ENCODE measurements around the gene ARHGEF17.

The ARHGEF17 gene

DNA sequence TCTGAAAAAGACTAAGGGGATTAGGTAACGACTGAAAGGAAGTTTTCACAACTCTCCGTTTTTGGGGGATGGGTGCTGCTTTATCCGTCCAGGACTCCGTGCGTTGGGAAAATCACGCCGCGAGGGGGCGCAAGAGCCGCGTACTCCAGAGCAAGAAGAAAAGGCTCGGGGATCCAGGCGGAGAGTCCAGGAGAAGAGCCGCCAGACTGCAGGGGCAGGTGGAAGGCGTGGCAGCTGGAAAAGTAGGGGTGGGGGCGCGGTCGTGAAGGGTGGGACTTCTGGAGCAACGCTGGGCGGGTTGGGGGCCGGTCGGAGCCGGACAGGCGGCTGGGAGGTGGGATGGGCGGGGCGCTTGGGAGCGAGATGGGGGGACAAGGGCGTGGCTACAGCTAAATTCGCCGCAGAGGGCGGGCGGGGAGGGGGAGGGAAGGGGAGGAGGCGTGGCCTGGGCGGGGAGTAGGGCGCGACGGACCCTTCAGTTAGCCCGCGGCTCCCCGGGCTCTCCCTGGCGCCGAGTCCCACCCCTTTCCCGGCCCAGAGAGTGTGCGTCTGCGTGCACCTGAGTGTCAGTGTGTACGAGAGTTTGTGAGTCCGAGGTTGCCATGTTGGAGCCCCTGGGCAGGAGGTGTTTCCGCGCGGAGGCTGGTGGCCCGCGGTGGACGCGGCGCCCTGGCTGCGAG lies 613 bp upstream of the ARHGEF17 start (continued):
- TF ChIP-seq, protein P1, sequence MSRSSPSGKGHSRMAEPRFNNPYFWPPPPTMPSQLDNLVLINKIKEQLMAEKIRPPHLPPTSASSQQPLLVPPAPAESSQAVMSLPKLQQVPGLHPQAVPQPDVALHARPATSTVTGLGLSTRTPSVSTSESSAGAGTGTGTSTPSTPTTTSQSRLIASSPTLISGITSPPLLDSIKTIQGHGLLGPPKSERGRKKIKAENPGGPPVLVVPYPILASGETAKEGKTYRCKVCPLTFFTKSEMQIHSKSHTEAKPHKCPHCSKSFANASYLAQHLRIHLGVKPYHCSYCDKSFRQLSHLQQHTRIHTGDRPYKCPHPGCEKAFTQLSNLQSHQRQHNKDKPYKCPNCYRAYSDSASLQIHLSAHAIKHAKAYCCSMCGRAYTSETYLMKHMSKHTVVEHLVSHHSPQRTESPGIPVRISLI (tag by site-specific recombination; IDR thresholded peaks at IDR 0.05), result no peak
- TF ChIP-seq SP2 (tag by site-specific recombination; IDR thresholded peaks at IDR 0.05), result peak; percentile 60
- TF ChIP-seq ZNF585B (tag by site-specific recombination; IDR thresholded peaks at IDR 0.05), result no peak
- no peak for TF ChIP-seq HOXA7 (CRISPR knock-in tag; IDR thresholded peaks at IDR 0.05; ENCODE audit: borderline replicate concordance)
- TF ChIP-seq ZFP41 (tag by site-specific recombination; IDR thresholded peaks at IDR 0.05; ENCODE audit: borderline replicate concordance), result no peak
- TF ChIP-seq OSR2 (tag by site-specific recombination; IDR thresholded peaks at IDR 0.05), result no peak
- TF ChIP-seq, protein P2, sequence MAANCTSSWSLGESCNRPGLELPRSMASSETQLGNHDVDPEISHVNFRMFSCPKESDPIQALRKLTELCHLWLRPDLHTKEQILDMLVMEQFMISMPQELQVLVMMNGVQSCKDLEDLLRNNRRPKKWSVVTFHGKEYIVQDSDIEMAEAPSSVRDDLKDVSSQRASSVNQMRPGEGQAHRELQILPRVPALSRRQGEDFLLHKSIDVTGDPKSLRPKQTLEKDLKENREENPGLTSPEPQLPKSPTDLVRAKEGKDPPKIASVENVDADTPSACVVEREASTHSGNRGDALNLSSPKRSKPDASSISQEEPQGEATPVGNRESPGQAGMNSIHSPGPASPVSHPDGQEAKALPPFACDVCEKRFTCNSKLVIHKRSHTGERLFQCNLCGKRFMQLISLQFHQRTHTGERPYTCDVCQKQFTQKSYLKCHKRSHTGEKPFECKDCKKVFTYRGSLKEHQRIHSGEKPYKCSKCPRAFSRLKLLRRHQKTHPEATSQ (tag by site-specific recombination; IDR thresholded peaks at IDR 0.05), result no peak
- no peak for TF ChIP-seq ZNF202 (tag by site-specific recombination; IDR thresholded peaks at IDR 0.05; ENCODE audit: borderline replicate concordance)
- TF ChIP-seq ZNF133 (tag by site-specific recombination; IDR thresholded peaks at IDR 0.05), result no peak
- TF ChIP-seq ZNF223 (tag by site-specific recombination; IDR thresholded peaks at IDR 0.05), result no peak
- no peak for TF ChIP-seq ZNF548 (tag by site-specific recombination; IDR thresholded peaks at IDR 0.05)
- TF ChIP-seq, protein P3, sequence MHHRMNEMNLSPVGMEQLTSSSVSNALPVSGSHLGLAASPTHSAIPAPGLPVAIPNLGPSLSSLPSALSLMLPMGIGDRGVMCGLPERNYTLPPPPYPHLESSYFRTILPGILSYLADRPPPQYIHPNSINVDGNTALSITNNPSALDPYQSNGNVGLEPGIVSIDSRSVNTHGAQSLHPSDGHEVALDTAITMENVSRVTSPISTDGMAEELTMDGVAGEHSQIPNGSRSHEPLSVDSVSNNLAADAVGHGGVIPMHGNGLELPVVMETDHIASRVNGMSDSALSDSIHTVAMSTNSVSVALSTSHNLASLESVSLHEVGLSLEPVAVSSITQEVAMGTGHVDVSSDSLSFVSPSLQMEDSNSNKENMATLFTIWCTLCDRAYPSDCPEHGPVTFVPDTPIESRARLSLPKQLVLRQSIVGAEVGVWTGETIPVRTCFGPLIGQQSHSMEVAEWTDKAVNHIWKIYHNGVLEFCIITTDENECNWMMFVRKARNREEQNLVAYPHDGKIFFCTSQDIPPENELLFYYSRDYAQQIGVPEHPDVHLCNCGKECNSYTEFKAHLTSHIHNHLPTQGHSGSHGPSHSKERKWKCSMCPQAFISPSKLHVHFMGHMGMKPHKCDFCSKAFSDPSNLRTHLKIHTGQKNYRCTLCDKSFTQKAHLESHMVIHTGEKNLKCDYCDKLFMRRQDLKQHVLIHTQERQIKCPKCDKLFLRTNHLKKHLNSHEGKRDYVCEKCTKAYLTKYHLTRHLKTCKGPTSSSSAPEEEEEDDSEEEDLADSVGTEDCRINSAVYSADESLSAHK (tag by site-specific recombination; IDR thresholded peaks at IDR 0.05), result no peak
- TF ChIP-seq ZNF660 (tag by site-specific recombination; IDR thresholded peaks at IDR 0.05), result peak; percentile 44; the same call in 1 of the 2 replicates
- TF ChIP-seq IKZF3 (tag by site-specific recombination; IDR thresholded peaks at IDR 0.05), result peak; percentile 87
- TF ChIP-seq ZNF561 (tag by site-specific recombination; IDR thresholded peaks at IDR 0.05; ENCODE audit: borderline replicate concordance), result 0 out of 2 replicates have a peak, but pooled peaks have one; percentile 29
- peak; percentile 79 for TF ChIP-seq ZIC2 (tag by site-specific recombination; IDR thresholded peaks at IDR 0.05)
- TF ChIP-seq HOXC10 (CRISPR knock-in tag; IDR thresholded peaks at IDR 0.05), result no peak
- no peak for TF ChIP-seq ZNF544 (tag by site-specific recombination; IDR thresholded peaks at IDR 0.05)
- TF ChIP-seq KLF8 (tag by site-specific recombination; IDR thresholded peaks at IDR 0.05), result peak; percentile 58
- no peak for TF ChIP-seq RBAK (tag by site-specific recombination; IDR thresholded peaks at IDR 0.05)
- no peak for TF ChIP-seq ZNF830 (tag by site-specific recombination; IDR thresholded peaks at IDR 0.05; ENCODE audit: low read depth)
- TF ChIP-seq ZNF558 (tag by site-specific recombination; IDR thresholded peaks at IDR 0.05), result peak; percentile 22; the same call in 1 of the 2 replicates
- no peak; the same call in 1 of the 2 replicates for TF ChIP-seq ZBTB48 (tag by site-specific recombination; IDR thresholded peaks at IDR 0.05)
- TF ChIP-seq ZNF416 (tag by site-specific recombination; IDR thresholded peaks at IDR 0.05), result no peak
- no peak for TF ChIP-seq ZNF433 (tag by site-specific recombination; IDR thresholded peaks at IDR 0.05; ENCODE audit: low read depth)
- TF ChIP-seq, protein P4, sequence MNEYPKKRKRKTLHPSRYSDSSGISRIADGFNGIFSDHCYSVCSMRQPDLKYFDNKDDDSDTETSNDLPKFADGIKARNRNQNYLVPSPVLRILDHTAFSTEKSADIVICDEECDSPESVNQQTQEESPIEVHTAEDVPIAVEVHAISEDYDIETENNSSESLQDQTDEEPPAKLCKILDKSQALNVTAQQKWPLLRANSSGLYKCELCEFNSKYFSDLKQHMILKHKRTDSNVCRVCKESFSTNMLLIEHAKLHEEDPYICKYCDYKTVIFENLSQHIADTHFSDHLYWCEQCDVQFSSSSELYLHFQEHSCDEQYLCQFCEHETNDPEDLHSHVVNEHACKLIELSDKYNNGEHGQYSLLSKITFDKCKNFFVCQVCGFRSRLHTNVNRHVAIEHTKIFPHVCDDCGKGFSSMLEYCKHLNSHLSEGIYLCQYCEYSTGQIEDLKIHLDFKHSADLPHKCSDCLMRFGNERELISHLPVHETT (tag by site-specific recombination; IDR thresholded peaks at IDR 0.05), result no peak
- TF ChIP-seq ZBTB20 (tag by site-specific recombination; IDR thresholded peaks at IDR 0.05), result peak; percentile 50; the same call in 1 of the 2 replicates
- TF ChIP-seq, protein P5, sequence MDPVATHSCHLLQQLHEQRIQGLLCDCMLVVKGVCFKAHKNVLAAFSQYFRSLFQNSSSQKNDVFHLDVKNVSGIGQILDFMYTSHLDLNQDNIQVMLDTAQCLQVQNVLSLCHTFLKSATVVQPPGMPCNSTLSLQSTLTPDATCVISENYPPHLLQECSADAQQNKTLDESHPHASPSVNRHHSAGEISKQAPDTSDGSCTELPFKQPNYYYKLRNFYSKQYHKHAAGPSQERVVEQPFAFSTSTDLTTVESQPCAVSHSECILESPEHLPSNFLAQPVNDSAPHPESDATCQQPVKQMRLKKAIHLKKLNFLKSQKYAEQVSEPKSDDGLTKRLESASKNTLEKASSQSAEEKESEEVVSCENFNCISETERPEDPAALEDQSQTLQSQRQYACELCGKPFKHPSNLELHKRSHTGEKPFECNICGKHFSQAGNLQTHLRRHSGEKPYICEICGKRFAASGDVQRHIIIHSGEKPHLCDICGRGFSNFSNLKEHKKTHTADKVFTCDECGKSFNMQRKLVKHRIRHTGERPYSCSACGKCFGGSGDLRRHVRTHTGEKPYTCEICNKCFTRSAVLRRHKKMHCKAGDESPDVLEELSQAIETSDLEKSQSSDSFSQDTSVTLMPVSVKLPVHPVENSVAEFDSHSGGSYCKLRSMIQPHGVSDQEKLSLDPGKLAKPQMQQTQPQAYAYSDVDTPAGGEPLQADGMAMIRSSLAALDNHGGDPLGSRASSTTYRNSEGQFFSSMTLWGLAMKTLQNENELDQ (tag by site-specific recombination; IDR thresholded peaks at IDR 0.05; ENCODE audit: low read depth), result no peak
- TF ChIP-seq SP7 (tag by site-specific recombination; IDR thresholded peaks at IDR 0.05), result peak; percentile 30
- TF ChIP-seq KLF1 (tag by site-specific recombination; IDR thresholded peaks at IDR 0.05), result no peak; the same call in 1 of the 2 replicates
- TF ChIP-seq ZNF140 (tag by site-specific recombination; IDR thresholded peaks at IDR 0.05), result no peak
- TF ChIP-seq, protein P6, sequence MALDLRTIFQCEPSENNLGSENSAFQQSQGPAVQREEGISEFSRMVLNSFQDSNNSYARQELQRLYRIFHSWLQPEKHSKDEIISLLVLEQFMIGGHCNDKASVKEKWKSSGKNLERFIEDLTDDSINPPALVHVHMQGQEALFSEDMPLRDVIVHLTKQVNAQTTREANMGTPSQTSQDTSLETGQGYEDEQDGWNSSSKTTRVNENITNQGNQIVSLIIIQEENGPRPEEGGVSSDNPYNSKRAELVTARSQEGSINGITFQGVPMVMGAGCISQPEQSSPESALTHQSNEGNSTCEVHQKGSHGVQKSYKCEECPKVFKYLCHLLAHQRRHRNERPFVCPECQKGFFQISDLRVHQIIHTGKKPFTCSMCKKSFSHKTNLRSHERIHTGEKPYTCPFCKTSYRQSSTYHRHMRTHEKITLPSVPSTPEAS (tag by site-specific recombination; IDR thresholded peaks at IDR 0.05), result 0 out of 2 replicates have a peak, but pooled peaks have one; percentile 39
